ENCODE data around the gene EPHB2.

GRCh38 chr1:22741118-22741517, 30.5 kb downstream of the EPHB2 start:
- no peak for TF ChIP-seq NFIC (IDR thresholded peaks at IDR 0.05)
- no peak for TF ChIP-seq EP300 (IDR thresholded peaks at IDR 0.05; ENCODE audit: borderline replicate concordance)
- TF ChIP-seq RAD21 (IDR thresholded peaks at IDR 0.05; ENCODE audit: low read depth): no peak
- no peak for TF ChIP-seq EGR1 (IDR thresholded peaks at IDR 0.05)
- no peak for TF ChIP-seq CREB1 (IDR thresholded peaks at IDR 0.05; ENCODE audit: low read depth)
- TF ChIP-seq, protein P1, sequence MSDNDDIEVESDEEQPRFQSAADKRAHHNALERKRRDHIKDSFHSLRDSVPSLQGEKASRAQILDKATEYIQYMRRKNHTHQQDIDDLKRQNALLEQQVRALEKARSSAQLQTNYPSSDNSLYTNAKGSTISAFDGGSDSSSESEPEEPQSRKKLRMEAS (IDR thresholded peaks at IDR 0.05): no peak
- TF ChIP-seq ZBTB7A (IDR thresholded peaks at IDR 0.05; ENCODE audit: low read depth): no peak
- no peak for TF ChIP-seq TEAD4 (IDR thresholded peaks at IDR 0.05)

Measured in Ishikawa (cell line).